ENCODE measurements around the gene NRG2.

NRG2 gene

DNA sequence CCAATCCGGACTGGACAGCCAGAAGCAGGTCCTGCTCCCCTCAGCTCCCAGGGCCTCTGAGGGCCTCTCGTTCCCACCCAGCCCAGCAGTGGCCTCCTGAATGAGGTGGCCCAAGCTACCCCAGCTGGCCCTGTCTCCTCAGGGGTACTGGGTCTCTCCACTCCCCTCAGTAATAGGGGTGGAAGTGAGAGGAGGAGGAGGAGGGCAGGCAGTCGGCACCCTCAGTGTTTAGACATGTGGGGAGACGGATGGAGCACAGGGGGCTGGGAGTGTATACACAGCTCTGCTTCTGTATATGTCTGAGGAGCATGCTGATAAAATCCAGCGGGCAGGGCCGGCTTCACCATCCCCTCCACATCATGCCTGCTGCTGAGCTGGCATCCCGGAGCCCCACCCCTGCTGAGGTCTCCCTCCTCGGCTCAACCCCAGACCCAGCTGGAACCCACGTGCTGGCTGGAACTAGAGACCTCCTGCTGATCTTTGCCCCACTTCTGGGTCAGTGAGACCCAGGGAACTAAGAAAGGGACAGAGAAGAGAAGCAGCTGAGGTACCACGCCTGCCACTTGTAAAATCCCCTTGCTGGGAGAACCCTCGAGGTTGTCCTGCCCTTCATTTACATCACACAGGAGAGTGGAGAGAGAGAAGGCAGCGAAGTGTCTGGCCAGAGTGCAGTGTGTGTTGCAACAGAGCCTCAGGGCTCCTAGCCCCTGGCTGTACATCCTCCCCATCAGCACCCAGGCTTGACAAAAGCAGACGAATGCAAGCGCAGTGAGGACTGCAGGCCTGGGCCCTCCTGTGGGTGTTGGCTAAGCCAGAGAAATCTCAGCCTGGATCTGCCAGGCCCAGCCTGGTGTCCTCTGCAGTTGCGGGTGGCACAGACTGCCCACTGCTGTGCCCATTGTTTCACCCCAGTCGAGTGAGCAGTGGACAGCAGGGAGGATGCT, 170.0 kb downstream of the NRG2 start:
- no peak for DNase-seq

- no peak for DNase-seq
Measured at GRCh38 chr5:139872052-139872766, 170.9 kb downstream of the NRG2 start.

DNA sequence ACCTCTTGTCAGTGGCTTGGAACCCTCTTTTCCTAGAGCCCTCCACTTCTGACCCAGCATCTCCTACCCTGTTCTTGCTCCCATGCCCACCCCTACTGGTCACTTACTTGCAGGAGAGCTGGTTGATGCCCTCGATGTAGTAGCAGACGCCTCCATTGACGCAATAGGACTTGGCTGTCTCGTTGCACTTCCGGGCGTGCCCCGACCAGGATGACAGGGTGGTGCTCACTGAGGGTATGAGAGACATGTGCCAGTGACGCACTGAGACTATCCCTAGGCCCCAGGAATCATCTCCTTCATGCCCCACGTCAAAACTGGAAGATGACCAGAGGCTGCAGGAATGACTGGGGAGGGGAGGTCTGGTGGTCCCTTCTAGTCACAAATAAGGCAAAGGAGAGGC, 171.5 kb downstream of the NRG2 start:
- no peak for DNase-seq

- DNase-seq = no peak
Measured at GRCh38 chr5:139870677-139871076, 172.4 kb downstream of the NRG2 start.

DNA sequence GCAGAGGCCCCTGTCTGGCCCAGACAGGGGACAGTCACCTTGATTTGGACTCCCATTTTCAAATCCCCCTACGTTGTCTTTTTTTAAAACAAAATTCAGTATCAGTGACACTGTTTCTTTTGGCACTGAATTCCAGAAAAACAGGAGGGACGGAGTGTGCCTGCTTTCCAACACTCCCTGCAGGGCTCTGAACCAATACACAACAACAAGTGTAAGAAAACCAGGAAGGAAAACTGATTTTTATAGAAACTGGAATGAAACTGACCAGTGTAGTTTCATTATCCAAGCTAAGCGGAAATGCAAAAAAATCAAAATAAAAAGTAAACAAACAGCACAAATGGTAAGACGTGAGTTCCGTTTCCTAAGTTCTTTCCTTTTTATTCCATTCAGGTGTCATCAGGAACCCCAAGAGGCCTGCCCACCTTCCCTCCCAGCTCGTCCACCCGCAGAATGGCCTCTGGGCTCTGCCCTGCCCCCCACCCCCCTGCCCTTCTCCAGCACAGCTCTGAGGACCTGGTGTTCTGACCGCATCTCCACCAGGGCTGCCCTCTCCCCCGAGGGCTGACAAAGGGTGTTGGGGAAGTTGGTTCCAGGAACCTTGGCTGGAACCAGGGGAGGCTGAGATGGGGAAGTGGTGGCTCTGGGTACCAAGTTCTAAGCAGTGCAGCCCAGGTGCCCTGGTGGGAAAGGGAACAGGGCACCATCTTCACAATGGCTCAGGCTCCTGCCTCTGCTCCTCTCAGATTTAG, 173.9 kb downstream of the NRG2 start:
- no peak for DNase-seq

GRCh38 chr5:139867581-139867980, 175.5 kb downstream of the NRG2 start:
- no peak for DNase-seq

DNA sequence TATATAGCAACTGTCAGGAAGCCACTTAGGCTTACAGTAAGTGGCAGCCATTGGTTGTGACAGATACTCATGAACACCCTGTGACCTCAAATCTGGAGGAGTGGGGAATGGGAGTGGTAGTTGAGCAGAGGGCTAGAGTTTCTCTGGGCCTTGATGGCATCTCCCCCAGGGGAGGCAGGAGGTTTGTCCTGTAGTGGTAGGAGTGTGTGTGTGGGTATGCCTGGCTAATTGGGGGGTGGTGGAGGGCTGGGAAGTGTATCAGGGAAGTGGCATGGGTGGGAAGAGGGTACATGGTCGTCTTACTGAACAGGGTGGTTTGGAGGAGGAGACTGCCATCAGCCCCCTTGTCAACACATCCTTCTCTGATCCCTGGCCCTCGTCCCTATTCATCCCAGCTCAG, 176.0 kb downstream of the NRG2 start:
- DNase-seq = no peak

GRCh38 chr5:139864716-139865483, 178.2 kb downstream of the NRG2 start:
- no peak for DNase-seq

GRCh38 chr5:139863855-139864558, 179.1 kb downstream of the NRG2 start:
- peak; percentile 44 for DNase-seq

- no peak for DNase-seq
Measured at GRCh38 chr5:139863361-139863760, 179.7 kb downstream of the NRG2 start.

DNA sequence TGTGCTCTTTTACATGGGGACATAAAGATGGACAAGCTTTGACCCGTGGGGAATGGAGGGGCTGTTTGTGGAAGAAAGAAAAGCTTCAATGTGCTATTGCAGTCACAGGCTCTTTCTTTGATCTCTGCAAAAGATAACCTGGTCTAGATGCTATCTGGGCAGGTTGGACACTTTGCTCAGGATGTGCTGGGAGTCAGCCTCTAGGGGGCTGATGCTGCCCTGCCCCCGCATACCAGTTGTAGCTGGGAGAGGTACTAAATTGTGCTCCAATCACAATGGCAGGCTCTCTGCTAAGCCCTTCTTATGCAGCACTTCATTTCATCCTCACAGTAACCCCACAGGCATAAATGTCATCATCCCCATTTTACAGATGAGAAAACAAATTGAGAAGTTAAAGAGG, 180.3 kb downstream of the NRG2 start:
- DNase-seq = no peak

GRCh38 chr5:139862313-139862712, 180.8 kb downstream of the NRG2 start:
- no peak for DNase-seq

DNA sequence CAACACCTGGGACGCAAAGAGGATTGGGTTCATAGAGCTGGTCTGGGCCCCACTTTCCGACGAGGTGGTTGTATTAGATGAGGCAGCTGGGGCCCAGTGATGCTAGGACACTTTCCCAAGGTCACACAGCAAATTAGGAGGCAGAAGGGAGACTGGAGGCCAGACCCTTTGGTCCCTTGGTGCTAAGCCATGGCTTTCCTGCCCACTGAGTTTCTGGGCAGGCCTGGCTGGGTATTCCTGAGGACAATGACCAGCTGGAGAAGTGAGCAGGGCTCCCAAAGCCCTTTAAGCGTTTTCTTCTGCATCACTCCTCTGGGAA, 181.3 kb downstream of the NRG2 start:
- no peak for DNase-seq

GRCh38 chr5:139861021-139861888, 181.8 kb downstream of the NRG2 start:
- DNase-seq = no peak

GRCh38 chr5:139859013-139859412, 184.1 kb downstream of the NRG2 start:
- no peak for DNase-seq

DNA sequence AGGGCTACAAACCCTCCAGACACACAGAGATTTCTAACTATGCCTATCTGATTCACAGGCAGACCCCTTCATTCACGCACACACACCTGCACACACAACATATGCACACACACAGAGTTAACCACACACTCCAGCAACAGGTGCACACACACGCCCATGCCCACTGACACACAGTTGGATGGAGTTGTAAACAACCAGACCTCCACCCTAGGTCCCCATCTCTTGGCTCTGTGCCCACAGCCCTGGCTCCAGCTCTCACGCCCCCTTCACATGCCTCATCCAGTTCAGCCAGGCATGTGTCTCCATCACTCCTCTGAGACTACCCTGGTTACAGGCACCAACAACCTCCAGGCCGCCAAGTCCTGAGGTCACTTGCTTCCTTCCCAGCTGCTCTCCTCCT, 186.4 kb downstream of the NRG2 start:
- DNase-seq = peak; percentile 47

DNA sequence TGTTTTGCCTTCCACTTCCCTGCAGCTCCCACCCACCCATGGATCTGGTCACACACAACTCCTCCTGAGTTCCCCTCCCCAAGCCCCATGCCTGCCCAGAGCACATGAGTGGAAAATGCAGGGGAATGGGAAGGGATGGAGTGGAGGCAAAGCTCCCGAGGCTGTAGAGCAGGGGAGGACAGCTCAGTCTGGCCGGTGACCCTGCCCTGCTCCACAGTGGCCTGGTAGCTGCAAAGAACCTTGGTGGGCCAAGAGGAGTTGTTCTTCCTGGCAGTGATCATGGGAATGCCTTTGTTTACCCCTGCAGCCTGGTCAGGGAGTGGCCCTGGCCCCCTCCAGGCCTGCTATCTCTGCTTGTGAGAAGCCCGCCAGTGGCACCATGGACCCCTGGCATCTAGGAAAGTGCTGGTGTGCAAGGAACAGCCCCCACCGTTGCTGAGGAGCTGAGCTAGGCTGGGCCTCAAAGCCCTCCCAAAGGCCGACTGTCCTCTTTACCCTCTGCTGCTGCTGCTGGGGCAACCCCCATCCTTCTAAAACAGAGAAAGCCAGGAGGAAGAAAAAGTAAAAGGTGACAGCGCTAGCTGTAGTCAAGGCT, 187.1 kb downstream of the NRG2 start:
- DNase-seq = no peak

DNA sequence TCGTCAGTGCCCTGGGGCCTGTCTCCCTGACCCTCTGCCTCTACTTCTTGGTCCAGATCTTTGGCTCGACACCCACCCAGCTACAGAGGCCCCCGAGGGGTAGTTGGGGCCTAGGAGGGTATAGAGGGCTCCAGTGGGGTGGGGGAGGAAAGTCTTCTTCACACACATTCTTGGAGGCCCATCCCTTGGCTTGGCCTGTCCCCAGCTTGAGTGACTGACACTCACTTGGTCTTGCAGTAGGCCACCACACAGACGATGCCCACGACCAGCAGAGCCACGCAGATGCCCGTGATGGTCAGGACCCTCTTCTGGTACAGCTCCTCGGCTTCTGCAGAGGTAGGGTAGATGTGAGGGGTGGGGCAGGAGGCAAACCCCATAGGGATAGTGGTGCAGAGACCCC, 187.6 kb downstream of the NRG2 start:
- DNase-seq = no peak

GRCh38 chr5:139854953-139855352, 188.1 kb downstream of the NRG2 start:
- DNase-seq = no peak

- DNase-seq = no peak
Measured at GRCh38 chr5:139854029-139854605, 189.0 kb downstream of the NRG2 start.

Data from COR-L47 (cell line).